Natural killer cell (primary cell): ENCODE measurements around the gene LRIT2. TPM values are rescaled to one million over a fixed set of nuclear protein-coding genes. Genes with fewer than 3 reads are reported as not detected.

Experiments
- ATAC-seq, 3 donors: fragments of 150-1000 bp in 2 of 3; fragments of 200-7000 bp in 1 of 3; cut with Tn5 transposase; 1 replicate in 1 of 3; 2 replicates in 2 of 3; pipeline ENCODE4 v1.10.0; 2021; ENCODE audit warnings: mild to moderate bottlenecking in 2 of 3, moderate library complexity in 2 of 3
- DNase-seq, 2 donors: peaks; one replicate each; pipeline versions ENCODE4 v3.0.0 to v3.0.0-alpha.2; 2013 to 2021; ENCODE audit warnings: mixed read lengths in 1 of 2
- H3K27ac ChIP-seq: one replicate; pipeline ENCODE4 v1.5.1; 2013; ENCODE audit warnings: mild to moderate bottlenecking, low read length
- H3K27me3 ChIP-seq: one replicate; pipeline ENCODE4 v1.6.1; 2013; ENCODE audit warnings: low read length; ENCODE audit not compliant: control insufficient read depth, insufficient read depth
- H3K36me3 ChIP-seq: one replicate; pipeline ENCODE4 v1.6.1; 2013; ENCODE audit warnings: low read length; ENCODE audit not compliant: control insufficient read depth, insufficient read depth
- H3K4me1 ChIP-seq: one replicate; pipeline ENCODE4 v1.6.1; 2013; ENCODE audit warnings: low read length; ENCODE audit not compliant: control insufficient read depth, insufficient read depth
- H3K4me3 ChIP-seq: one replicate; pipeline ENCODE4 v1.5.1; 2013; ENCODE audit warnings: low read length
- H3K9me3 ChIP-seq: one replicate; pipeline ENCODE4 v1.6.1; 2013; ENCODE audit warnings: low read length; ENCODE audit not compliant: control insufficient read depth, insufficient read depth
- H3K27ac Mint-ChIP-seq, 2 donors: one replicate each; pipeline ENCODE4 v1.8.0; 2022; ENCODE audit warnings: mild to moderate bottlenecking in 2 of 2, mixed read lengths in 2 of 2, moderate library complexity in 1 of 2
- H3K27me3 Mint-ChIP-seq, 2 donors: one replicate each; pipeline ENCODE4 v1.8.0; 2022; ENCODE audit warnings: low read depth in 2 of 2, mixed read lengths in 2 of 2
- H3K36me3 Mint-ChIP-seq: one replicate; pipeline ENCODE4 v1.8.0; 2022; ENCODE audit warnings: mixed read lengths
- H3K4me1 Mint-ChIP-seq, 2 donors: one replicate each; pipeline ENCODE4 v1.8.0; 2022; ENCODE audit warnings: mixed read lengths in 2 of 2
- H3K4me3 Mint-ChIP-seq: one replicate; pipeline ENCODE4 v1.8.0; 2022; ENCODE audit warnings: mild to moderate bottlenecking, moderate library complexity, mixed read lengths
- H3K9me3 Mint-ChIP-seq, 2 donors: one replicate each; pipeline ENCODE4 v1.8.0; 2022; ENCODE audit warnings: mixed read lengths in 2 of 2
- WGBS: methylation state at CpG from one replicate; pipeline ENCODE4 v1.1.7; 2013; ENCODE audit warnings: missing lambda C conversion rate; ENCODE audit not compliant: insufficient coverage; 5-methylcytosine and 5-hydroxymethylcytosine counted together
- intact Hi-C: fragments of 100-400 bp; cut with micrococcal nuclease; formaldehyde crosslinking; loops from one replicate; pipeline ENCODE4 v1.14.2; 2022
- total RNA-seq, 4 donors: library from RNA; stranded (reverse); fragments of 120-200 nt in 1 of 4; gene quantifications; one replicate each; pipeline versions ENCODE4 v1.2.3 to v1.2.4, GENCODE V29; 2013 to 2022
- TF ChIP-seq, protein P1 (sequence below): fragments of 200-600 bp; IDR thresholded peaks from one replicate; pipeline ENCODE4 v1.8.0; 2022; ENCODE audit warnings: antibody characterized with exemption

Gene LRIT2
- total RNA-seq, 3 donors from 2014 or later (not counting 1 experiment from before 2014, with no cell fraction given): not detected

DNA sequence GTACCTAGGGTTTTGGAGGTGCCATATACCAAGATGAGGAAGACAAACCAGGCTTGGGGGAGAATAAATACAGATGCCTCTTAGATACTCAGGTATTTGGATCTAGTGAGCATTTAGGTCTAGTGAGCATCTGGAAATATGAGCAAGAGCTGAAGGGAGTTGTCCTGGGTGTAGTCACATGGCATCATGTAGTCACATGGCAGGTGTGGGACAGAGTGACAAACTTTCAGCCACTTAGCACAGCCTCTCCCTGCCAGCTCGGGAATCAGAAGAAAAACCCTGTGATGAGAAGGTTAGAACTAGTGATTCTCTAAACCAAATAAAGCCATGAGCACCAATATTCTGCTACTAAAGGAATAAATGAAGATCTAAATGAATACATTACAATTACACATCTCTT, 43.8 kb upstream of the LRIT2 start:
- H3K27me3 ChIP-seq: peaks cover 2% of the 10 kb centered on the region
- intact Hi-C loops: loop anchor here (5.0 kb wide), 2 partner anchors 63 to 83 kb away; no protein-coding TSS in a partner anchor

DNA sequence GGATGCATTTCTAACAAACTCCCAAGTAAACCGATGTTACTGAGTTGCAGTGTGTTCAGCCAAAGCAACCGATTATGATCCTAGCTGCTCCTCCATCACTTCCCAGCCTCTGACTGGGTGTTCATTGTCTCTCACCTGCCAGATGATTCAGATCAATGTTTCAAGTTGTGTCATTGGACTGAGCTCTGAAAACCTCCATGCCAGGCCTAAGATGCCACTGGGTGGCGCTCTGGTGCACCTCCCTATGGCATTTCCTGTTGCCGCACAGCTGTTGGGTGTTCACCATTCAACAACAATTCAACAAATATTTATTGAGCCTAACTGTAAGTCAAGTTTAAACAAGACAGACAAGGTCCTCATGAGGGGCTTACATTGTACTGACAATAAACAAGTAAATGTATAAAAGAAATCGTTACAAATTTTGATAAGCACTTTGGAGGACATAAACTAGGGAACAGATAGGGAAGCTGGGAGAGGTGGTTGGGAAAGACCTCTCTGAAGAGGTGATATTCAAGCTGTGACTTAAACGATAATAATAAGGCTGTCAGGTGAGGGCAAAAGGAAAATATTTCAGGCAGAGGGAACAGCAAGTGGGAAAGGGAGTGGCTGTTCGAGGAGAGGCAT, 42.3 kb upstream of the LRIT2 start:
- DNase-seq (peak; percentile 50 to 79), ATAC-seq (peak; percentile 68 to 76 (median 69))
- H3K9me3 ChIP-seq: no peaks in the 10 kb centered on the region
- no peak overlapping the region for H3K4me3 ChIP-seq
- TF ChIP-seq, protein P1, sequence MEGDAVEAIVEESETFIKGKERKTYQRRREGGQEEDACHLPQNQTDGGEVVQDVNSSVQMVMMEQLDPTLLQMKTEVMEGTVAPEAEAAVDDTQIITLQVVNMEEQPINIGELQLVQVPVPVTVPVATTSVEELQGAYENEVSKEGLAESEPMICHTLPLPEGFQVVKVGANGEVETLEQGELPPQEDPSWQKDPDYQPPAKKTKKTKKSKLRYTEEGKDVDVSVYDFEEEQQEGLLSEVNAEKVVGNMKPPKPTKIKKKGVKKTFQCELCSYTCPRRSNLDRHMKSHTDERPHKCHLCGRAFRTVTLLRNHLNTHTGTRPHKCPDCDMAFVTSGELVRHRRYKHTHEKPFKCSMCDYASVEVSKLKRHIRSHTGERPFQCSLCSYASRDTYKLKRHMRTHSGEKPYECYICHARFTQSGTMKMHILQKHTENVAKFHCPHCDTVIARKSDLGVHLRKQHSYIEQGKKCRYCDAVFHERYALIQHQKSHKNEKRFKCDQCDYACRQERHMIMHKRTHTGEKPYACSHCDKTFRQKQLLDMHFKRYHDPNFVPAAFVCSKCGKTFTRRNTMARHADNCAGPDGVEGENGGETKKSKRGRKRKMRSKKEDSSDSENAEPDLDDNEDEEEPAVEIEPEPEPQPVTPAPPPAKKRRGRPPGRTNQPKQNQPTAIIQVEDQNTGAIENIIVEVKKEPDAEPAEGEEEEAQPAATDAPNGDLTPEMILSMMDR: peak; percentile 54
- Mint-ChIP-seq H3K9me3 (no peaks in the 10 kb centered on the region), H3K27me3 (peaks cover 22 to 29% of the 10 kb centered on the region in 2 donors), H3K27ac (peak overlapping the region in 1 of 2 donors; percentile 5), H3K4me1 (peaks cover 12 to 16% of the 10 kb centered on the region in 2 donors), H3K4me3 (no peak overlapping the region), H3K36me3 (no peaks in the 10 kb centered on the region)
- H3K36me3 ChIP-seq: no peaks in the 10 kb centered on the region
- peaks cover 1% of the 10 kb centered on the region for H3K27me3 ChIP-seq
- no peak overlapping the region for H3K27ac ChIP-seq
- H3K4me1 ChIP-seq: peaks cover 5% of the 10 kb centered on the region
- intact Hi-C loops: loop anchor here (5.0 kb wide), 2 partner anchors 65 to 85 kb away; no protein-coding TSS in a partner anchor
- WGBS: 52% methylated on average over 7 of the region's 7 CpGs

More for the DNA sequence above, 43.8 kb upstream of the LRIT2 start:
- H3K4me3 Mint-ChIP-seq: no peak overlapping the region
- Histone ChIP-seq H3K4me3 (no peak overlapping the region), H3K27ac (no peak overlapping the region), H3K9me3 (no peaks in the 10 kb centered on the region), H3K4me1 (peaks cover 5% of the 10 kb centered on the region), H3K36me3 (no peaks in the 10 kb centered on the region)
- WGBS: no CpG with 5 or more reads among the region's 1 CpG
- H3K4me1 Mint-ChIP-seq: peaks cover 12 to 16% of the 10 kb centered on the region in 2 donors
- H3K9me3 Mint-ChIP-seq: no peaks in the 10 kb centered on the region
- ATAC-seq (no peak), DNase-seq (no peak)
- TF ChIP-seq, protein P1: no peak
- no peaks in the 10 kb centered on the region for H3K36me3 Mint-ChIP-seq
- H3K27ac Mint-ChIP-seq: no peak overlapping the region
- peaks cover 14 to 17% of the 10 kb centered on the region in 2 donors for H3K27me3 Mint-ChIP-seq

DNA sequence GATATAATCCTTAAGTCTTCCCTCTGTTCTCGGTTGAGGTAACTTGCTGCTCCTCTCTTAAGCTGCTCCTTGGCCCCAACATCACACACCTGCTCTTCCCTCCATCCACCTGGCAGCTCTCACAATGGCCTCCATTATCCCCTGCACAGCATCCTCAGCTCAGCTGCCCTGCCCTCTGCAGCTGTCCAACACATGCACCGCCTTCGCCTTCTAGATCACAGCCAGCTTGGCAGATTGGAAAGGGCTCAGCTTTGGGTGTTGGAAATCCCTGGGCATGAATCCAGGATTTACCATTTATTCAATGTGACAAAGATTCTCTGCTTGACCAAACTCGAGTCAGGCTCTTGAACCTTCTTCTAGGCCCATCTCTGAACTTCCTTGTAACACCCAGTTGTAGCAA, 40.1 kb upstream of the LRIT2 start:
- TF ChIP-seq, protein P1: no peak
- H3K27me3 Mint-ChIP-seq: peaks cover 25 to 33% of the 10 kb centered on the region in 2 donors

More for the DNA sequence above, 40.1 kb upstream of the LRIT2 start:
- intact Hi-C loops: loop anchor here (5.0 kb wide), 2 partner anchors 67 to 87 kb away; no protein-coding TSS in a partner anchor
- no peaks in the 10 kb centered on the region for H3K36me3 Mint-ChIP-seq
- no peaks in the 10 kb centered on the region for H3K9me3 Mint-ChIP-seq
- H3K4me1 ChIP-seq: peaks cover 5% of the 10 kb centered on the region
- DNase-seq (no peak), ATAC-seq (no peak)
- no peak overlapping the region for H3K27ac Mint-ChIP-seq
- 87% methylated on average over 4 of the region's 4 CpGs for WGBS
- H3K4me3 Mint-ChIP-seq: no peak overlapping the region
- no peak overlapping the region for H3K4me3 ChIP-seq
- no peaks in the 10 kb centered on the region for H3K27me3 ChIP-seq
- H3K27ac ChIP-seq: no peak overlapping the region
- H3K9me3 ChIP-seq: no peaks in the 10 kb centered on the region
- H3K4me1 Mint-ChIP-seq: peaks cover 12 to 16% of the 10 kb centered on the region in 2 donors
- H3K36me3 ChIP-seq: no peaks in the 10 kb centered on the region
